NCI-H1105 treated with DMSO at 0.1 percent for 48 hours (cell line): ENCODE results near the gene PABPC1L.

ENCODE experiments used
- DNase-seq: peaks from one replicate; lab custom pipeline; 2025; lab: John Stamatoyannopoulos, UW

The PABPC1L gene

GRCh38 chr20:44900231-44900854 lies 9.5 kb upstream of the PABPC1L start:
- no peak for DNase-seq

GRCh38 chr20:44901974-44902373 lies 7.9 kb upstream of the PABPC1L start:
- no peak for DNase-seq

GRCh38 chr20:44904377-44904776 lies 5.5 kb upstream of the PABPC1L start:
- DNase-seq = no peak

GRCh38 chr20:44908987-44909871 lies 631 bp upstream of the PABPC1L start:
- DNase-seq = no peak

GRCh38 chr20:44910690-44911262 lies 916 bp downstream of the PABPC1L start:
- no peak for DNase-seq

- DNase-seq = peak; percentile 3
These were observed 1.5 kb downstream of the PABPC1L start for GRCh38 chr20:44911264-44911921.

- DNase-seq = no peak
These were observed 2.3 kb downstream of the PABPC1L start for GRCh38 chr20:44912189-44912588.

- no peak for DNase-seq
These were observed 5.1 kb downstream of the PABPC1L start for GRCh38 chr20:44914924-44915323.

GRCh38 chr20:44916586-44916985 lies 6.7 kb downstream of the PABPC1L start:
- DNase-seq = no peak

GRCh38 chr20:44917399-44917798 lies 7.5 kb downstream of the PABPC1L start:
- no peak for DNase-seq

GRCh38 chr20:44918342-44918741 lies 8.5 kb downstream of the PABPC1L start:
- no peak for DNase-seq

- DNase-seq = no peak
These were observed 8.9 kb downstream of the PABPC1L start for GRCh38 chr20:44918761-44919160.

- DNase-seq = no peak
These were observed 11.6 kb downstream of the PABPC1L start for GRCh38 chr20:44921447-44921846.

- DNase-seq = no peak
These were observed 14.7 kb downstream of the PABPC1L start for GRCh38 chr20:44924541-44924940.

GRCh38 chr20:44928595-44928994 lies 18.7 kb downstream of the PABPC1L start:
- no peak for DNase-seq

- no peak for DNase-seq
These were observed 20.8 kb downstream of the PABPC1L start for GRCh38 chr20:44930517-44931168.

- no peak for DNase-seq
These were observed 22.1 kb downstream of the PABPC1L start for GRCh38 chr20:44931911-44932310.

- no peak for DNase-seq
These were observed 23.1 kb downstream of the PABPC1L start for GRCh38 chr20:44932916-44933315.

GRCh38 chr20:44936510-44936909 lies 26.6 kb downstream of the PABPC1L start:
- no peak for DNase-seq

- no peak for DNase-seq
These were observed 28.8 kb downstream of the PABPC1L start for GRCh38 chr20:44938637-44939036.

GRCh38 chr20:44941120-44941691 lies 31.3 kb downstream of the PABPC1L start:
- DNase-seq = no peak
